K562 (cell line): Measurements from ENCODE around the gene TBC1D17. TPM values are rescaled to one million over a fixed set of nuclear protein-coding genes. Genes with fewer than 3 reads are reported as not detected.

Experiments used
- ATAC-seq: fragments of 200-7000 bp; cut with Tn5 transposase; 3 replicates; pipeline ENCODE4 v1.9.1; 2020; ENCODE audit warnings: moderate library complexity
- BruUV-seq: library from RNA; stranded (reverse); fragments of 400-500 nt; replicated peaks from 2 replicates; lab custom pipeline; 2021; lab: Mats Ljungman, UMichigan
- CTCF ChIA-PET: fragments of 300-600 bp; formaldehyde crosslinking; extraction: SDS; loops from one replicate; lab custom pipeline; 2021; ENCODE audit warnings: low intra/inter-chr PET ratio; lab: Yijun Ruan, JAX
- POLR2A ChIA-PET: fragments of 300-600, 350-650 bp; sonication (Branson Sonifier 250); formaldehyde crosslinking; extraction: SDS; loops from one replicate; lab custom pipeline; 2021; ENCODE audit warnings: antibody characterized with exemption, inconsistent platforms; lab: Yijun Ruan, JAX
- DNase-seq, 4 experiments: peaks; one replicate each; pipeline versions ENCODE4 v3.0.0 to v3.0.0-alpha.2; 2011 to 2018; ENCODE audit warnings: low spot score in 3 of 4, mixed read lengths in 3 of 4; ENCODE audit errors: extremely low read depth in 1 of 4
- FAIRE-seq: peaks from 2 replicates; lab custom pipeline; 2011; peaks lifted over from hg19 to GRCh38; lab: Jason Lieb, UNC
- H2AFZ ChIP-seq: 2 replicates; pipeline ENCODE4 v1.6.0; 2011; ENCODE audit warnings: low read depth, low read length, control low read depth, inconsistent platforms
- H3K27ac ChIP-seq: fragments of 200-600 bp; 3 replicates; pipeline ENCODE4 v1.8.0; 2011; ENCODE audit warnings: low read depth, mild to moderate bottlenecking, control low read depth, inconsistent platforms, low read length, moderate library complexity, mixed read lengths; ENCODE audit errors: extremely low read depth
- H3K27me3 ChIP-seq, 2 experiments: fragments of 300-600 bp in 1 of 2; 2 replicates in 1 of 2; 3 replicates in 1 of 2; pipeline versions ENCODE4 v1.6.0 to v1.8.0; 2011; ENCODE audit warnings: inconsistent platforms in 2 of 2, low read length in 2 of 2, mild to moderate bottlenecking in 1 of 2, mixed read lengths in 1 of 2, moderate library complexity in 1 of 2; ENCODE audit not compliant: control insufficient read depth in 2 of 2, insufficient read depth in 2 of 2
- H3K36me3 ChIP-seq: fragments of 300-600 bp; 3 replicates; pipeline ENCODE4 v1.8.0; 2011; ENCODE audit warnings: mild to moderate bottlenecking, low read length, inconsistent platforms; ENCODE audit not compliant: control insufficient read depth, insufficient read depth
- H3K4me1 ChIP-seq, 2 experiments: fragments of 200-600 bp in 1 of 2; replicated peaks in 1 of 2; 2 replicates in 1 of 2; 3 replicates in 1 of 2; pipeline versions ENCODE4 v1.5.1 to v1.8.0; 2011; ENCODE audit warnings: inconsistent platforms in 2 of 2, low read length in 2 of 2, mild to moderate bottlenecking in 1 of 2, mixed read lengths in 1 of 2, moderate library complexity in 1 of 2; ENCODE audit not compliant: control insufficient read depth in 2 of 2, insufficient read depth in 2 of 2
- H3K4me2 ChIP-seq: 2 replicates; pipeline ENCODE4 v1.6.1; 2011; ENCODE audit warnings: low read length, control low read depth, inconsistent platforms, mixed read lengths; ENCODE audit not compliant: insufficient read depth
- H3K4me3 ChIP-seq: fragments of 200-600 bp; sonication (generic), shearing (Covaris generic); 2 replicates; pipeline ENCODE4 v1.5.1; 2016; ENCODE audit warnings: control low read depth, inconsistent platforms
- H3K79me2 ChIP-seq: fragments of 200-600 bp; 3 replicates; pipeline ENCODE4 v1.8.0; 2011; ENCODE audit warnings: low read length, inconsistent platforms; ENCODE audit not compliant: control insufficient read depth, insufficient read depth
- H3K9ac ChIP-seq, 2 experiments: 2 replicates each; pipeline versions ENCODE4 v1.6.0 to v1.6.1; 2011; ENCODE audit warnings: low read depth in 2 of 2, low read length in 2 of 2, control low read depth in 1 of 2, inconsistent platforms in 1 of 2, mild to moderate bottlenecking in 1 of 2, mixed read lengths in 1 of 2; ENCODE audit not compliant: insufficient read depth in 1 of 2
- H3K9me1 ChIP-seq: one replicate; pipeline ENCODE4 v1.6.0; 2011; ENCODE audit warnings: inconsistent platforms, mild to moderate bottlenecking, low read length, moderate library complexity; ENCODE audit not compliant: control insufficient read depth, insufficient read depth
- H3K9me3 ChIP-seq: replicated peaks from 2 replicates; pipeline ENCODE4 v1.5.1; 2011; ENCODE audit warnings: low read depth, low read length, inconsistent platforms; ENCODE audit not compliant: control insufficient read depth, insufficient read depth
- H4K20me1 ChIP-seq: replicated peaks from 2 replicates; pipeline ENCODE4 v1.6.1; 2011; ENCODE audit warnings: low read length, inconsistent platforms, mixed read lengths; ENCODE audit not compliant: control insufficient read depth, insufficient read depth
- C11orf30 ChIP-seq: fragments of 450-650 bp; IDR thresholded peaks from 2 replicates; pipeline ENCODE4 v1.6.1; 2016; ENCODE audit warnings: low read depth, mild to moderate bottlenecking
- CCAR2 ChIP-seq: fragments of 200-400 bp; formaldehyde crosslinking; IDR thresholded peaks from 2 replicates; pipeline ENCODE4 v1.6.1; 2017; ENCODE audit warnings: mild to moderate bottlenecking, low read depth, low read length
- GTF2E2 ChIP-seq: fragments of 200-800 bp; sonication (Bioruptor generic); IDR thresholded peaks from 2 replicates; pipeline ENCODE4 v1.6.1; 2016; ENCODE audit warnings: missing genetic modification characterization, missing compliant biosample characterization
- JUN ChIP-seq, 2 experiments: sonication (generic) in 1 of 2; formaldehyde crosslinking in 1 of 2; IDR thresholded peaks; 2 replicates each; pipeline versions ENCODE4 v1.6.1 to v1.8.0; 2012 to 2022; ENCODE audit warnings: borderline replicate concordance in 2 of 2, mild to moderate bottlenecking in 2 of 2, improper control_type of control experiment in 1 of 2, low read depth in 1 of 2, low read length in 1 of 2, missing genetic modification reagents in 1 of 2
- MAFF ChIP-seq: IDR thresholded peaks from 2 replicates; pipeline ENCODE4 v1.6.1; 2012; ENCODE audit warnings: low read length, improper control_type of control experiment
- MAFG ChIP-seq: fragments of 450-650 bp; conservative IDR thresholded peaks from 2 replicates; pipeline ENCODE4 v1.6.1; 2016; ENCODE audit warnings: missing genetic modification characterization, missing compliant biosample characterization
- MTA1 ChIP-seq: fragments of 450-650 bp; IDR thresholded peaks from 2 replicates; pipeline ENCODE4 v1.6.1; 2017; ENCODE audit warnings: borderline replicate concordance
- NFE2 ChIP-seq: IDR thresholded peaks from 2 replicates; pipeline ENCODE4 v1.6.1; 2014; ENCODE audit warnings: antibody characterized with exemption, low read depth
- REST ChIP-seq, 2 experiments: fragments of 450-650 bp; formaldehyde crosslinking in 1 of 2; IDR thresholded peaks; 2 replicates each; pipeline versions ENCODE4 v1.4.0 to v1.6.1; 2014 to 2020; ENCODE audit warnings: mild to moderate bottlenecking in 2 of 2, borderline replicate concordance in 1 of 2, low read depth in 1 of 2
- TCFL5 ChIP-seq: fragments of 250-450 bp; sonication (Bioruptor Pico); conservative IDR thresholded peaks from 2 replicates; pipeline ENCODE4 v1.6.1; 2021; ENCODE audit warnings: mild to moderate bottlenecking, moderate library complexity, matching md5 sums
- TRIM24 ChIP-seq, 2 experiments: fragments of 450-650 bp; IDR thresholded peaks; 2 replicates each; pipeline ENCODE4 v1.6.1; 2016
- ZNF316 ChIP-seq: fragments of 450-650 bp; IDR thresholded peaks from 2 replicates; pipeline ENCODE4 v1.6.1; 2016
- WGBS: fragments of 100-300 bp; shearing (Covaris generic); methylation state at CpG from one replicate; pipeline ENCODE4 v1.1.6; 2016; ENCODE audit warnings: low coverage, mixed read lengths; ENCODE audit not compliant: insufficient coverage; ENCODE audit errors: missing lambda C conversion rate; 5-methylcytosine and 5-hydroxymethylcytosine counted together
- in situ Hi-C: fragments of 300-500 bp; cut with MboI; formaldehyde crosslinking; loops from 4 replicates; pipeline ENCODE4 v1.15.0; 2018; ENCODE audit warnings: inconsistent platforms, mixed read lengths
- intact Hi-C: fragments of 100-400 bp; cut with micrococcal nuclease; formaldehyde crosslinking; loops from 2 replicates; pipeline ENCODE4 v1.14.2; 2022
- polyA plus RNA-seq, 8 experiments: library from polyadenylated mRNA; depleted of rRNA in 4 of 8; stranded (reverse) in 5 of 8; unstranded in 3 of 8; fragments of >200 nt; fragmentation: Nextera tagmentation in 2 of 8; fragmentation: Illumina TruSeq in 1 of 8; extraction: Ambion mirVana in 2 of 8; extraction: Trizol in 1 of 8; gene quantifications; 2 replicates each; pipeline versions ENCODE4 v1.2.1 to v1.2.3, GENCODE V29; 2011 to 2014; ENCODE audit warnings: inconsistent platforms in 1 of 8, missing spikeins in 1 of 8
- total RNA-seq, 7 experiments: library from RNA; depleted of rRNA in 6 of 7; stranded (reverse); fragments of >200 nt in 6 of 7; fragmentation: Illumina TruSeq in 2 of 7; extraction: Trizol in 2 of 7; gene quantifications; 2 replicates each; pipeline versions ENCODE4 v1.2.1 to v1.2.3, GENCODE V29; 2011 to 2021; ENCODE audit warnings: low replicate concordance in 1 of 7
- TF ChIP-seq, protein P1 (sequence below): fragments of 450-650 bp; IDR thresholded peaks from 2 replicates; pipeline ENCODE4 v1.6.1; 2014; ENCODE audit warnings: low read depth, mild to moderate bottlenecking, moderate library complexity, borderline replicate concordance

TBC1D17 gene
- total and polyA plus RNA-seq, 9 of the 15 experiments (the other 6 are each of a cell fraction or from before 2014, with no cell fraction given): 0.42 to 16.0 (median 3.8) TPM

- H3K36me3 ChIP-seq: peaks cover 49% of the 10 kb centered on the region
- H3K27ac ChIP-seq: no peak overlapping the region; the same call in 1 of the 3 replicates
- H3K9me1 ChIP-seq: no peaks in the 10 kb centered on the region
- H3K4me3 ChIP-seq: no peak overlapping the region
- FAIRE-seq (no peak), ATAC-seq (no peak), DNase-seq (no peak)
- H4K20me1 ChIP-seq: no peaks in the 10 kb centered on the region
- no peak overlapping the region for H2AFZ ChIP-seq
- no peaks in the 10 kb centered on the region for H3K27me3 ChIP-seq
- intact Hi-C loops (no loop called here), in situ Hi-C loops (no loop called here)
- no peaks in the 10 kb centered on the region for H3K79me2 ChIP-seq
- TF ChIP-seq C11orf30 (peak; percentile 61), MAFF (peak; percentile 24; the same call in 1 of the 2 replicates), JUN (IDR thresholded peaks at IDR 0.05; ENCODE audit: borderline replicate concordance, low read depth, low read length) (no peak), JUN (CRISPR knock-in tag; IDR thresholded peaks at IDR 0.05; ENCODE audit: borderline replicate concordance) (no peak), MTA1 (no peak), TRIM24 (IDR thresholded peaks at IDR 0.05) (no peak), NFE2 (peak; percentile 66), REST (IDR thresholded peaks at IDR 0.05; ENCODE audit: borderline replicate concordance) (no peak), REST (CRISPR knock-in tag; IDR thresholded peaks at IDR 0.05; ENCODE audit: low read depth) (no peak), GTF2E2 (tag) (no peak), ZNF316 (peak; percentile 79), CCAR2 (no peak), TCFL5 (CRISPR knock-in tag) (no peak), MAFG (tag) (peak; percentile 48)
- TF ChIP-seq, protein P1, sequence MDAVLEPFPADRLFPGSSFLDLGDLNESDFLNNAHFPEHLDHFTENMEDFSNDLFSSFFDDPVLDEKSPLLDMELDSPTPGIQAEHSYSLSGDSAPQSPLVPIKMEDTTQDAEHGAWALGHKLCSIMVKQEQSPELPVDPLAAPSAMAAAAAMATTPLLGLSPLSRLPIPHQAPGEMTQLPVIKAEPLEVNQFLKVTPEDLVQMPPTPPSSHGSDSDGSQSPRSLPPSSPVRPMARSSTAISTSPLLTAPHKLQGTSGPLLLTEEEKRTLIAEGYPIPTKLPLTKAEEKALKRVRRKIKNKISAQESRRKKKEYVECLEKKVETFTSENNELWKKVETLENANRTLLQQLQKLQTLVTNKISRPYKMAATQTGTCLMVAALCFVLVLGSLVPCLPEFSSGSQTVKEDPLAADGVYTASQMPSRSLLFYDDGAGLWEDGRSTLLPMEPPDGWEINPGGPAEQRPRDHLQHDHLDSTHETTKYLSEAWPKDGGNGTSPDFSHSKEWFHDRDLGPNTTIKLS: no peak
- POLR2A ChIA-PET: interaction anchor here (0.6 kb wide), 1 partner anchor 25 kb away, joined by 3 read pairs; no protein-coding TSS in a partner anchor
- no peak overlapping the region for H3K4me2 ChIP-seq
- H3K4me1 ChIP-seq: peaks cover 12 to 67% of the 10 kb centered on the region in 2 experiments
- CTCF ChIA-PET: no interaction called here
- no TSS peak for BruUV-seq
- H3K9ac ChIP-seq: peak overlapping the region in 1 of 2 experiments; percentile 77; a peak in 2 of 4 replicates
- WGBS: 61% methylated on average over 3 of the region's 3 CpGs
- no peaks in the 10 kb centered on the region for H3K9me3 ChIP-seq
Observed at GRCh38 chr19:49884760-49885159, 7.3 kb downstream of the TBC1D17 start.
